NB4 (cell line): ENCODE measurements around the gene ARHGAP18.

Experiments
- POLR2A ChIP-seq: IDR thresholded peaks from 2 replicates; pipeline ENCODE4 v1.6.1; 2011; ENCODE audit warnings: mild to moderate bottlenecking; ENCODE audit not compliant: insufficient read length; ENCODE audit errors: extremely low read depth
- TF ChIP-seq, protein P1 (sequence below): IDR thresholded peaks from one replicate; pipeline ENCODE4 v1.5.1; 2012; ENCODE audit warnings: low read depth, low read length

DNA sequence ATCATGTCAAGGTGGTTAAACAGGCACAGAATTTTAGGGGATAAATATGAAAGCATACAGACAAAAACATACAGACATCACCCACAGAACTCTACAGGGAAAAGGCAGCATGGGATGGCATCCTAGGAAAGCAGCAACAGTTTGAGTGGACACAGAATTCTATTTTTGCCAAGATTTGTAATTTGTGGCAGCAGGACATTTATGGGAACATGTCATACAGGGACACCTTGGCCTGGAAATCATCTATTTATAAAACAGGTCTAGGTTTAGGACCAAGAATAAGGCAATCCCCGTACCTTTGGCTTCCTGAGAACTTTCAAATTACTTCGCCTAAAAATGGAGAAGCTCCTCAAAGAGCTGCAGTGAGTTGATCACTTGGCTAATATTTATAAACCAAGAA is 17.5 kb downstream of the ARHGAP18 start:
- TF ChIP-seq, protein P1, sequence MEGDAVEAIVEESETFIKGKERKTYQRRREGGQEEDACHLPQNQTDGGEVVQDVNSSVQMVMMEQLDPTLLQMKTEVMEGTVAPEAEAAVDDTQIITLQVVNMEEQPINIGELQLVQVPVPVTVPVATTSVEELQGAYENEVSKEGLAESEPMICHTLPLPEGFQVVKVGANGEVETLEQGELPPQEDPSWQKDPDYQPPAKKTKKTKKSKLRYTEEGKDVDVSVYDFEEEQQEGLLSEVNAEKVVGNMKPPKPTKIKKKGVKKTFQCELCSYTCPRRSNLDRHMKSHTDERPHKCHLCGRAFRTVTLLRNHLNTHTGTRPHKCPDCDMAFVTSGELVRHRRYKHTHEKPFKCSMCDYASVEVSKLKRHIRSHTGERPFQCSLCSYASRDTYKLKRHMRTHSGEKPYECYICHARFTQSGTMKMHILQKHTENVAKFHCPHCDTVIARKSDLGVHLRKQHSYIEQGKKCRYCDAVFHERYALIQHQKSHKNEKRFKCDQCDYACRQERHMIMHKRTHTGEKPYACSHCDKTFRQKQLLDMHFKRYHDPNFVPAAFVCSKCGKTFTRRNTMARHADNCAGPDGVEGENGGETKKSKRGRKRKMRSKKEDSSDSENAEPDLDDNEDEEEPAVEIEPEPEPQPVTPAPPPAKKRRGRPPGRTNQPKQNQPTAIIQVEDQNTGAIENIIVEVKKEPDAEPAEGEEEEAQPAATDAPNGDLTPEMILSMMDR, result no peak
- TF ChIP-seq POLR2A, result no peak
